Stimulated activated naive B cell treated with anti-CD40 and anti-IgM and Interleukin-4, amounts not matched to agents 10 μg/mL and 1 μg/mL and 100 μg/mL, for 72 hours (primary cell): ENCODE data around the gene FGFRL1.
"Not testable (repeated sequence)": the region's sequence is repeated elsewhere in the genome, so short reads cannot be mapped to it uniquely, and the experiment has no call there.

Experiments
- ATAC-seq, 2 donors: fragments of 150-1000 bp; cut with Tn5 transposase; replicated peaks; 2 replicates each; pipeline ENCODE4 v1.10.0; 2021; ENCODE audit warnings: moderate library complexity in 1 of 2
- DNase-seq: peaks from one replicate; pipeline ENCODE4 v3.0.0; 2021
- H3K27ac Mint-ChIP-seq: one replicate; pipeline ENCODE4 v1.8.0; 2022; ENCODE audit warnings: mild to moderate bottlenecking, mixed read lengths
- H3K27me3 Mint-ChIP-seq, 2 donors: one replicate each; pipeline ENCODE4 v1.8.0; 2022; ENCODE audit warnings: mixed read lengths in 2 of 2
- H3K36me3 Mint-ChIP-seq, 2 donors: one replicate each; pipeline ENCODE4 v1.8.0; 2022; ENCODE audit warnings: mixed read lengths in 2 of 2, mild to moderate bottlenecking in 1 of 2
- H3K4me1 Mint-ChIP-seq, 2 donors: one replicate each; pipeline ENCODE4 v1.8.0; 2022; ENCODE audit warnings: mixed read lengths in 2 of 2, mild to moderate bottlenecking in 1 of 2
- H3K4me3 Mint-ChIP-seq, 2 donors: one replicate each; pipeline ENCODE4 v1.8.0; 2022; ENCODE audit warnings: mild to moderate bottlenecking in 2 of 2, mixed read lengths in 2 of 2, moderate library complexity in 1 of 2
- H3K9me3 Mint-ChIP-seq, 2 donors: one replicate each; pipeline ENCODE4 v1.8.0; 2022; ENCODE audit warnings: mixed read lengths in 2 of 2, mild to moderate bottlenecking in 1 of 2

Gene FGFRL1

GRCh38 chr4:970046-970745, 41.2 kb upstream of the FGFRL1 start:
- H3K4me3 Mint-ChIP-seq: no peak overlapping the region
- no peaks in the 10 kb centered on the region for H3K27me3 Mint-ChIP-seq
- ATAC-seq (no peak), DNase-seq (no peak)
- H3K36me3 Mint-ChIP-seq: peaks cover 1 to 6% of the 10 kb centered on the region in 2 donors
- no peak overlapping the region for H3K27ac Mint-ChIP-seq
- peaks cover 9 to 31% of the 10 kb centered on the region in 2 donors for H3K4me1 Mint-ChIP-seq
- H3K9me3 Mint-ChIP-seq: no peaks in the 10 kb centered on the region

- ATAC-seq: no peak
- peaks cover 9 to 31% of the 10 kb centered on the region in 2 donors for H3K4me1 Mint-ChIP-seq
- no peak overlapping the region for H3K27ac Mint-ChIP-seq
- no peaks in the 10 kb centered on the region for H3K27me3 Mint-ChIP-seq
- no peak for DNase-seq
- peaks cover 1 to 6% of the 10 kb centered on the region in 2 donors for H3K36me3 Mint-ChIP-seq
- peak overlapping the region; percentile 50 to 56 for H3K4me3 Mint-ChIP-seq
- H3K9me3 Mint-ChIP-seq: no peaks in the 10 kb centered on the region
These were observed 40.4 kb upstream of the FGFRL1 start for GRCh38 chr4:970854-971520.

- no peak for DNase-seq
- Mint-ChIP-seq H3K9me3 (no peaks in the 10 kb centered on the region), H3K27ac (no peak overlapping the region), H3K36me3 (peaks cover 1 to 6% of the 10 kb centered on the region in 2 donors), H3K4me3 (peak overlapping the region; percentile 69 to 83), H3K27me3 (no peaks in the 10 kb centered on the region), H3K4me1 (peaks cover 9 to 31% of the 10 kb centered on the region in 2 donors)
- no peak for ATAC-seq
These were observed 39.5 kb upstream of the FGFRL1 start for GRCh38 chr4:971666-972500.

DNA sequence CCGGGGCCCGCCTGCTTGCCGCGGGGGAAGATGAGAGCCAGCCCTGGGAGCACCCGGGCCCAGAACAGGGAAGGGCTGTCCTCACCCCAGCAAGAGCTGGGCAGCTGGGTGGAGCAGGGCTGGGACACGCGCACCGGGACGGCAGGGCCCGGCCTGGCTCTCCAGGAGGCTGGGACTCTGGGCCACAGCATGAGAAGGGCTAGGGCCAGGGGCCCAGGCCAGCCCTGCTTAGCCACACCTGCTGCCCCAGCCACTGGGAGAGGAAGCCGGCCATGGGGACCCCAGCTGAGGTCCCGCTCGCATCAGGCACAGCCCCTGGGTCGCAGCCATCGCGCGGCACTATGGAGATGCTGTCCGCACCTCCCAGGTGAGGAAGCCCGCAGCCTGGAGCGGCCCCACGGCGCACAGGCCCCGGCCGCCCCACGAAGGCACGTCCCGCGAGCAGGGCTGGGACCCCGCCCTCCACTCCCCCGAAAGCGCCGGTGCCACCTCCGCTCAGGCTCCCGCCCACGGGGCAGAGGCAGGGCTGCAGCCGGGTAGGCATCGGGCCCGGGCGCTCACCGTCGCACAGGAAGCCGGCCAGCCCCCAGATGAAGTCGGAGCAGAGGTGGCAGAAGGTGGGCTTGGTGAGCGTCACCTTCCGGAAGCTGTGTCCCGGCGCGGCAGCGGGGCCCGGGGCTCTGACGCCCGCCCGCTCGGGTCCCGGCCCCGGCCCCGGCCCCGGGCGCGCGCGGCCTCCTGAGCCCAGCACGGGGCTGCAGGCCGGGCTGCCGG, 38.6 kb upstream of the FGFRL1 start:
- Mint-ChIP-seq H3K36me3 (peaks cover 1 to 6% of the 10 kb centered on the region in 2 donors), H3K27ac (no peak overlapping the region), H3K9me3 (no peaks in the 10 kb centered on the region), H3K4me1 (peaks cover 9 to 31% of the 10 kb centered on the region in 2 donors), H3K4me3 (peak overlapping the region; percentile 69 to 83), H3K27me3 (no peaks in the 10 kb centered on the region)
- ATAC-seq: peak; percentile 55 to 60
- peak; percentile 33 for DNase-seq

GRCh38 chr4:973431-974397, 37.7 kb upstream of the FGFRL1 start, which contains the start of gene DGKQ:
Gene DGKQ, minus strand, starts transcription at chr4:973569. Its CDS starts 87 bp downstream, at chr4:973482.
- Mint-ChIP-seq H3K27ac (no peak within 1 kb of the TSS), H3K36me3 (peaks cover 0 to 6% of the 10 kb centered on the region in 2 donors)

GRCh38 chr4:974668-975067, 36.8 kb upstream of the FGFRL1 start:
- DNase-seq (no peak), ATAC-seq (no peak)
- Mint-ChIP-seq H3K9me3 (no peaks in the 10 kb centered on the region), H3K4me3 (no peak overlapping the region), H3K36me3 (peaks cover 0 to 6% of the 10 kb centered on the region in 2 donors), H3K4me1 (peaks cover 9 to 23% of the 10 kb centered on the region in 2 donors), H3K27ac (no peak overlapping the region), H3K27me3 (no peaks in the 10 kb centered on the region)

More at GRCh38 chr4:973431-974397, 37.7 kb upstream of the FGFRL1 start, which contains the start of gene DGKQ:
- H3K4me3 Mint-ChIP-seq: peak within 1 kb of the TSS; percentile 69 to 83
- H3K9me3 Mint-ChIP-seq: no peaks in the 10 kb centered on the region
- peak; percentile 78 for DNase-seq
- peak; percentile 87 to 92 for ATAC-seq
- peaks cover 9 to 28% of the 10 kb centered on the region in 2 donors for H3K4me1 Mint-ChIP-seq
- no peaks in the 10 kb centered on the region for H3K27me3 Mint-ChIP-seq

- H3K4me1 Mint-ChIP-seq: peaks cover 5 to 16% of the 10 kb centered on the region in 2 donors
- not testable (repeated sequence) for DNase-seq, H3K36me3 Mint-ChIP-seq, H3K27me3 Mint-ChIP-seq, ATAC-seq, H3K27ac Mint-ChIP-seq, H3K9me3 Mint-ChIP-seq, H3K4me3 Mint-ChIP-seq
These were observed 35.4 kb upstream of the FGFRL1 start for GRCh38 chr4:976016-976415.

- ATAC-seq: no peak
- Mint-ChIP-seq H3K27me3 (no peaks in the 10 kb centered on the region), H3K36me3 (no peaks in the 10 kb centered on the region), H3K4me1 (no peaks in the 10 kb centered on the region), H3K4me3 (no peak overlapping the region), H3K27ac (no peak overlapping the region), H3K9me3 (no peaks in the 10 kb centered on the region)
- DNase-seq: no peak
These were observed 32.3 kb upstream of the FGFRL1 start for GRCh38 chr4:978957-979701.

DNA sequence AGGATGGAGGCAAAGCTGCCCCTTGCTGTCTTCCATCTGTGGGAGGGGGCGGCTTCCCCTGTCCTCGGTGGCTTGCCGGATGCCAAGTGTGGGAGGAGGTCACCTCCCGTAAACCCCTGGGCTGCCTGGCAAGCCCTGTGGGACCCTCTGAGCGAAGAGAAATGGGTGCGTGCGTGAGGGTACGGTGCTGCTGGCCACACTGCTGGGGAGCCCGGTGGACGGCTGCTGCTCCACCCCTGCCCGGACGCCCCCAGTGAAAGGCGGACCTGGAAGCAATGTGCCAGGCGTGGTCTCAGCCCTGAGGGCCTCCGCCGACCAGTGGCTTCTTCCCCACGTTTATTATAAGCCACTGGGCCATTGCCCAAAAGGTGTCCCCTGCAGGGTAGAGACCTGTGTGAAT, 29.1 kb upstream of the FGFRL1 start:
- Mint-ChIP-seq H3K4me1 (peaks cover 0 to 12% of the 10 kb centered on the region in 2 donors), H3K9me3 (no peaks in the 10 kb centered on the region), H3K27ac (no peak overlapping the region), H3K36me3 (no peaks in the 10 kb centered on the region), H3K4me3 (no peak overlapping the region), H3K27me3 (no peaks in the 10 kb centered on the region)
- DNase-seq (no peak), ATAC-seq (no peak)

DNA sequence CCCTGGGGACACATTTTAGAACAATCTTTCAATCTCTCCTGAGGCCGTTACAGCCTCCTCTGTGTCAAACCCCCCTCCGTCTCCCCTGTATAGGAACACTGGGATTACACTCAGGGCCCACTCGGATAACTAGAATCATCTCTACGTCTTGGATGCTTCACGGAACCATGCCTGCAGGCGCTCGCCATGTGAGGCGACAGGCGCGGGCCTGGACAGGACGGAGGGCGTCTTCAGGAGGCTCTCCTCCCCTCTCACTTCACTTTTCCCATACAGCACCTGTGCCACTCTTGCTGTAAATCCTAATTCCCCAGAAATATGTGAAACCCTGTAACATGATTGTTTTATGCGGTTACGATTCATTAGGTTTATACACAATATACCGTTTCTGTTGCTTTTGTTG, 28.6 kb upstream of the FGFRL1 start:
- ATAC-seq (no peak), DNase-seq (no peak)
- Mint-ChIP-seq H3K27ac (no peak overlapping the region), H3K9me3 (no peaks in the 10 kb centered on the region), H3K36me3 (no peaks in the 10 kb centered on the region), H3K27me3 (no peaks in the 10 kb centered on the region), H3K4me1 (peaks cover 4 to 17% of the 10 kb centered on the region in 2 donors), H3K4me3 (no peak overlapping the region)

GRCh38 chr4:984336-985054, 26.9 kb upstream of the FGFRL1 start:
- Mint-ChIP-seq H3K27ac (no peak overlapping the region), H3K27me3 (no peaks in the 10 kb centered on the region), H3K36me3 (peaks cover 0 to 2% of the 10 kb centered on the region in 2 donors), H3K4me3 (peak overlapping the region; percentile 57 to 77), H3K9me3 (no peaks in the 10 kb centered on the region), H3K4me1 (peaks cover 4 to 25% of the 10 kb centered on the region in 2 donors)
- DNase-seq: no peak
- ATAC-seq: no peak
